Mesendoderm (in vitro differentiated cells): Measurements from ENCODE around the gene MAGEA3.
"Not testable (repeated sequence)": the region's sequence is repeated elsewhere in the genome, so short reads cannot be mapped to it uniquely, and the experiment has no call there.

Source experiments
- DNase-seq: peaks from one replicate; pipeline ENCODE4 v3.0.0; 2013
- H2AK5ac ChIP-seq: 2 replicates; pipeline ENCODE4 v1.6.1; 2013; ENCODE audit warnings: low read length, inconsistent platforms
- H2BK120ac ChIP-seq: 2 replicates; pipeline ENCODE4 v1.6.1; 2013; ENCODE audit warnings: low read depth, mild to moderate bottlenecking, low read length, moderate library complexity, mixed read lengths
- H2BK15ac ChIP-seq: replicated peaks from 2 replicates; pipeline ENCODE4 v1.6.1; 2013; ENCODE audit warnings: low read depth, mild to moderate bottlenecking, moderate library complexity
- H2BK5ac ChIP-seq: 2 replicates; pipeline ENCODE4 v1.6.1; 2013; ENCODE audit warnings: low read length, inconsistent platforms
- H3K18ac ChIP-seq: 2 replicates; pipeline ENCODE4 v1.6.1; 2013; ENCODE audit warnings: mild to moderate bottlenecking, low read length, mixed read lengths
- H3K23ac ChIP-seq: one replicate; pipeline ENCODE4 v1.6.1; 2013; ENCODE audit warnings: low read length
- H3K27ac ChIP-seq: 2 replicates; pipeline ENCODE4 v1.5.1; 2013; ENCODE audit warnings: low read depth, mild to moderate bottlenecking, inconsistent platforms, low read length, moderate library complexity
- H3K27me3 ChIP-seq: 2 replicates; pipeline ENCODE4 v1.6.1; 2013; ENCODE audit warnings: low read length, control low read depth, mild to moderate bottlenecking, inconsistent platforms; ENCODE audit not compliant: insufficient read depth, poor library complexity
- H3K36me3 ChIP-seq: 2 replicates; pipeline ENCODE4 v1.6.1; 2013; ENCODE audit warnings: low read length, inconsistent platforms; ENCODE audit not compliant: control insufficient read depth, insufficient read depth
- H3K4ac ChIP-seq: one replicate; pipeline ENCODE4 v1.6.1; 2013; ENCODE audit warnings: low read depth, mild to moderate bottlenecking, low read length, moderate library complexity
- H3K4me1 ChIP-seq: 2 replicates; pipeline ENCODE4 v1.6.1; 2013; ENCODE audit warnings: low read depth, low read length, inconsistent platforms; ENCODE audit not compliant: control insufficient read depth
- H3K4me2 ChIP-seq: 2 replicates; pipeline ENCODE4 v1.6.1; 2013; ENCODE audit warnings: low read length
- H3K4me3 ChIP-seq: 2 replicates; pipeline ENCODE4 v1.5.1; 2013; ENCODE audit warnings: mild to moderate bottlenecking, low read length
- H3K56ac ChIP-seq: one replicate; pipeline ENCODE4 v1.6.1; 2013; ENCODE audit warnings: low read length
- H3K79me1 ChIP-seq: 2 replicates; pipeline ENCODE4 v1.6.1; 2013; ENCODE audit warnings: low read length, inconsistent platforms
- H3K79me2 ChIP-seq: 2 replicates; pipeline ENCODE4 v1.6.1; 2013; ENCODE audit warnings: mild to moderate bottlenecking, low read length; ENCODE audit not compliant: control insufficient read depth, insufficient read depth
- H3K9ac ChIP-seq: 2 replicates; pipeline ENCODE4 v1.6.1; 2013; ENCODE audit warnings: low read length, inconsistent platforms
- H4K5ac ChIP-seq: one replicate; pipeline ENCODE4 v1.6.1; 2013; ENCODE audit warnings: low read length
- H4K8ac ChIP-seq: one replicate; pipeline ENCODE4 v1.6.1; 2013; ENCODE audit warnings: low read depth, mild to moderate bottlenecking, control low read depth, low read length, moderate library complexity
- WGBS: extraction: QIAGEN DNeasy Blood & Tissue Kit; methylation state at CpG from one replicate; pipeline ENCODE4 v1.1.7; 2013; ENCODE audit warnings: low lambda C conversion rate, missing lambda C conversion rate; ENCODE audit not compliant: insufficient coverage; ENCODE audit errors: extremely low coverage; 5-methylcytosine and 5-hydroxymethylcytosine counted together

MAGEA3 gene

GRCh38 chrX:152733261-152733975, 34.8 kb downstream of the MAGEA3 start, which contains the start of the genes CSAG1 and MAGEA12:
Gene CSAG1, minus strand, starts transcription at chrX:152733721. Its CDS starts 1,261 bp downstream, at chrX:152732460.
Gene MAGEA12, plus strand, starts transcription at chrX:152733757. Its CDS starts 2,405 bp downstream, at chrX:152736162.
- Histone ChIP-seq H4K5ac (no peak within 1 kb of the TSS), H3K27me3 (no peaks in the 10 kb centered on the region), H3K9ac (no peak within 1 kb of the TSS), H3K79me2 (no peaks in the 10 kb centered on the region), H3K79me1 (no peaks in the 10 kb centered on the region), H3K27ac (no peak within 1 kb of the TSS), H3K4me1 (no peaks in the 10 kb centered on the region), H3K4me3 (no peak within 1 kb of the TSS), H3K4ac (no peak within 1 kb of the TSS), H2BK120ac (no peak within 1 kb of the TSS), H3K56ac (no peak within 1 kb of the TSS), H2AK5ac (no peak within 1 kb of the TSS), H4K8ac (no peak within 1 kb of the TSS), H2BK15ac (no peak within 1 kb of the TSS), H3K23ac (no peak within 1 kb of the TSS), H3K4me2 (no peak within 1 kb of the TSS), H3K18ac (no peak within 1 kb of the TSS), H3K36me3 (no peaks in the 10 kb centered on the region), H2BK5ac (no peak within 1 kb of the TSS)
- no CpG with 5 or more reads among the region's 21 CpGs for WGBS
- no peak for DNase-seq

GRCh38 chrX:152734143-152734858, 35.7 kb downstream of the MAGEA3 start:
- not testable (repeated sequence) for DNase-seq, H4K5ac ChIP-seq

GRCh38 chrX:152735101-152735500, 36.5 kb downstream of the MAGEA3 start:
- no peak overlapping the region for H2BK120ac ChIP-seq
- no peak overlapping the region for H4K8ac ChIP-seq
- no peaks in the 10 kb centered on the region for H3K4me1 ChIP-seq
- H3K4ac ChIP-seq = no peak overlapping the region
- H3K9ac ChIP-seq = no peak overlapping the region
- H3K18ac ChIP-seq = no peak overlapping the region
- no peak for DNase-seq
- no peak overlapping the region for H3K23ac ChIP-seq
- H3K79me2 ChIP-seq = no peaks in the 10 kb centered on the region
- no peak overlapping the region for H3K4me3 ChIP-seq
- H2AK5ac ChIP-seq = no peak overlapping the region
- no peak overlapping the region for H3K56ac ChIP-seq
- no peak overlapping the region for H4K5ac ChIP-seq
- H2BK15ac ChIP-seq = no peak overlapping the region
- H3K79me1 ChIP-seq = no peaks in the 10 kb centered on the region
- no peak overlapping the region for H3K27ac ChIP-seq
- H2BK5ac ChIP-seq = no peak overlapping the region
- WGBS = no CpG with 5 or more reads among the region's 2 CpGs
- H3K4me2 ChIP-seq = no peak overlapping the region
- no peaks in the 10 kb centered on the region for H3K27me3 ChIP-seq
- no peaks in the 10 kb centered on the region for H3K36me3 ChIP-seq

More at GRCh38 chrX:152734143-152734858, 35.7 kb downstream of the MAGEA3 start:
- H2BK15ac ChIP-seq, H3K36me3 ChIP-seq, H3K4me3 ChIP-seq, H3K4me2 ChIP-seq, H3K27ac ChIP-seq, H3K4me1 ChIP-seq, H3K79me1 ChIP-seq, H3K79me2 ChIP-seq, H3K27me3 ChIP-seq, H2BK120ac ChIP-seq, H3K4ac ChIP-seq, H3K18ac ChIP-seq, H3K9ac ChIP-seq, H4K8ac ChIP-seq, H2BK5ac ChIP-seq, H3K56ac ChIP-seq, H3K23ac ChIP-seq, H2AK5ac ChIP-seq: not testable (repeated sequence)
- no CpG with 5 or more reads among the region's 22 CpGs for WGBS

GRCh38 chrX:152735860-152736511, 37.4 kb downstream of the MAGEA3 start:
- no CpG with 5 or more reads among the region's 12 CpGs for WGBS
- no peak overlapping the region for H3K4ac ChIP-seq

GRCh38 chrX:152736528-152736927, 37.9 kb downstream of the MAGEA3 start:
- H2BK120ac ChIP-seq, H2BK15ac ChIP-seq, H4K5ac ChIP-seq, H4K8ac ChIP-seq, H3K4me3 ChIP-seq, H3K23ac ChIP-seq, H3K27me3 ChIP-seq, H3K9ac ChIP-seq, H3K79me1 ChIP-seq, H2BK5ac ChIP-seq, H2AK5ac ChIP-seq, H3K18ac ChIP-seq, H3K79me2 ChIP-seq, H3K56ac ChIP-seq, DNase-seq, H3K27ac ChIP-seq, H3K4me1 ChIP-seq, H3K4me2 ChIP-seq, H3K36me3 ChIP-seq, H3K4ac ChIP-seq: not testable (repeated sequence)
- WGBS = no CpG with 5 or more reads among the region's 12 CpGs

More at GRCh38 chrX:152735860-152736511, 37.4 kb downstream of the MAGEA3 start:
- no peaks in the 10 kb centered on the region for H3K79me1 ChIP-seq
- no peak overlapping the region for H2BK120ac ChIP-seq
- H3K36me3 ChIP-seq = no peaks in the 10 kb centered on the region
- H4K8ac ChIP-seq = no peak overlapping the region
- no peak overlapping the region for H3K4me2 ChIP-seq
- no peaks in the 10 kb centered on the region for H3K27me3 ChIP-seq
- no peak overlapping the region for H2BK15ac ChIP-seq
- H3K27ac ChIP-seq = no peak overlapping the region
- no peak overlapping the region for H3K56ac ChIP-seq
- H3K79me2 ChIP-seq = no peaks in the 10 kb centered on the region
- no peak overlapping the region for H3K9ac ChIP-seq
- no peak for DNase-seq
- no peak overlapping the region for H2AK5ac ChIP-seq
- H3K4me3 ChIP-seq = no peak overlapping the region
- no peak overlapping the region for H3K18ac ChIP-seq
- no peak overlapping the region for H4K5ac ChIP-seq
- no peak overlapping the region for H3K23ac ChIP-seq
- no peak overlapping the region for H2BK5ac ChIP-seq
- H3K4me1 ChIP-seq = no peaks in the 10 kb centered on the region
